HG02884 (cell line): Measurements from ENCODE around the gene SLC66A2.

Experiments used
- ATAC-seq: cut with Tn5 transposase; IDR thresholded peaks from one replicate; pipeline ENCODE4 v1.9.1; 2021; ENCODE audit warnings: mild to moderate bottlenecking, moderate library complexity; ENCODE audit not compliant: unreplicated experiment

Gene SLC66A2

DNA sequence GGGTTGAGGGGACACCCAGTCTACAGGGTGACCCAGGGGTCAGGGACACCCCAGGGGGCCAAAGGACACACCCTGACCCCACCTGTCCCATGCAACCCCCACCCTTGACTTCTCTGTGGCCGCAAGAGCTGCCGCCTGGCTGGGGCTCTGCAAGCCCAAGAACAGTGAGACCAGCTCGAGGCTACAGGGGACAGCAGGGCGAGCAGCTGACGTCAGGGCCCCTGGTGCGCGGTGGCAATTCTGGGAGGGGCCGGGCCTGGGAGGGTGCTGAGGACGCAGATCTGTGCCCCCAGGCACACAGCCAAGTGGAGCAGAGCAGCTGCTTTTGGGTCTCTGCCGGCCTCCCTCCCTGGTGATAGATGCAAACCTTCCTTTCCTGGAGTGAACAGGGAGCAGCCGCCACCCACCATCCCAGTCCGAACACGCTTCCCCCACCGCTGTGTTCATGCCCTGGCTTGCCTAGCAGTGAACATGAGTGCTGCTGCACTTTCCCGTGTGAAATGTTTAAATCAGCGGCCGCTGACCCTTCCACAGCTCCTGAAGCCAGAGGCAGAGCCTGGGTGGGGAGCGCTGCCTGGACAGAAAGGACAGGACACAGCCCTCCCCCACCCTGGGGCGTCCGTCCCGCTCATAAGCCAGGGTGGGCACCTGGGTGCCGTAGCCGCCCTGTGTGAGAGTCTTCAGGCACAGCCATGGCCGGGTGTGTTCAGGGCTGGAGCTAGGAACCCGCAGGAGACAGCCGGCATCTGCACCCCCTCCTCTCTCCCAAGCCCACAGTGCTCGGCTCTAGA is 46.9 kb downstream of the SLC66A2 start:
- no peak for ATAC-seq

DNA sequence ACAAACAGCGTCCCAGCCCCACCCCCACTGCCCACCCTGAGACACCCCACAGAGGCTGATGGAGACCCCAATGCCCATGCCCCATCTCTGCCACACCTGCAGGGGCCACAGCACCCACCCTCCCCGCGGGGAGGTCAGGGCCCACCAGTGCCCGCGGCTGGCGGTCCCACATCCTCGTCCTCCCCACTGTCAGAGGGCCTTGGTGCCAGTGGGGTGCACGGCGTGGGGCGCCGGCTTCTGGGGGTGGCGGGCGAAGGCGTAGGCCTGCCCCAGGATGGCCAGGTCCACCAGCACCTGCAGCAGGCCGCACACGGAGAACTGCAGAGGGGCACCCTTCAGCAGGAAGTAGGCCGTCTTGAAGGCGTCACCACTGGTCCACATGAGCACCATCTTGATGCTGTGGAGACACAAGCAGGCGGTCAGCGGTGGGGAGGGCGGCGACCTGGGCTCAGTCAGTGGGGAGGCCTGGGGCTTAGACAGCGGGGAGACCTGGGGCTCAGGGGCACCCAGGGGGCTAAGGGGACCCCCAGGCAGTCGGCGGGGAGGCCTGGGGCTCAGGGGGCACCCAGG is 47.6 kb downstream of the SLC66A2 start:
- no peak for ATAC-seq

DNA sequence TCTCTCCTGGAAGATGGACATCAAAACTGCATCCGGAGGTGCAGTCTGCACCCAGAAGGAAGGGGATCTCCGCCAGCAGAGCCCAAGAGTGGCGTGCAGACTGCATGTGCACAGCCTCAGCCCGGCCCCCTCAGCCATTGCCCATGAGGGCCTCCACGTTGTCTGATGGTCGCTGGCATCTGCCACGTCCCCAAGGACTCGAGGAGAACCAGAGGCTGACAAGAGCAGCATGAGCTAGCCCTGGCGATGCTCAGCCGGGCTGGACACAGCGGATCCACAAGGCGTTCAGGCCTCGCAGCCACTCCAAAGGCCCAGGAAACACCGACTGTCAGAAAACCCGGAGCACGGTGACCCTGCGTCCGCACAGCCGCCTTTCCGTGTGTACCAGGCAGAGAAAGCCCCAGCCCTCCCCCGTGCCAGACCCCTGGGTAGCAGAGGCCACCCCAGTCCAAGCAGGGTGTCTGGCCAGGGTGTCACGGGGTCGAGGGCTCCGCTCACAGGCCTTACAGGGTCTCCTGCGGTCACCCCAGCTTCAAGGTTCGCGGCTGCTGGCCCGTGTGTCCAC is 48.3 kb downstream of the SLC66A2 start:
- no peak for ATAC-seq

DNA sequence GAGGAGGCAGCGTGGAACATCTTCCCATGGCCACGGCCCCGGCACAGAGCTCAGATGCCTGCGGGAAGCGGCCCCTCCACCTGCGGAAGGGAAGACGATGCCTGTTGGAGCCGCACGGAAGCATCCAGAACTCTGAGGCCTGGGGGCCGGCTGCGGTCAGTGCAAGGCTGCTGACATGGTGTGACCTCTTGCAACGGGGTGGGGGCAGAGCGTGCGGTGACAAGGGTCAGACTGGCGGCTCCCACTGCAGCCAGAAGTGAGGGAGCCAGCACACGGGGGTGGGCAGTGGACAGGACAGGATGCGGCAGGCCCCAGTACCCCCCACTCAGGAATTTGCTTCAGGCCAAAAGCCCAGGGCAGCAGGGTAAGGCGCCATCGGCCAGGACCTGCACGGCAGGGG is 48.8 kb downstream of the SLC66A2 start:
- no peak for ATAC-seq

DNA sequence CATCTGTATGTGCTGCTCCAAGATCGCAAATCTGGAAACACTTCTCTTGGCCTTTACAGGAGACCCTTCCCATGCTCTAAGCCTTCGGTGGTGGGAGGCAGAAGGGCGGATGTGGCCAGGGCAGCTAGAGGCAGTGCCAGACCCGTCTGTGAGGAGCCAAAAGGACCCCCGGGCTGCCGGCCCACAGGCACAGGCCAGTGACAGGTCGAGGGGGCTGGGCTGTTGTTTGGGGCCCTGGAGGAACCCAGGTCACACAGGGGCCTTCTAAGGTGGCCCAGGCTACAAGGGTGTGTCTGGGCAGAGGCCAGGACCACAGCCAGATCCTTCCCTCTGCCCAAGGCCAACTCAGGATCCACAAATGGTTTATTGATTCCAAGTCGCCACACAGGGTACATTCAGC is 49.4 kb downstream of the SLC66A2 start:
- ATAC-seq: no peak

DNA sequence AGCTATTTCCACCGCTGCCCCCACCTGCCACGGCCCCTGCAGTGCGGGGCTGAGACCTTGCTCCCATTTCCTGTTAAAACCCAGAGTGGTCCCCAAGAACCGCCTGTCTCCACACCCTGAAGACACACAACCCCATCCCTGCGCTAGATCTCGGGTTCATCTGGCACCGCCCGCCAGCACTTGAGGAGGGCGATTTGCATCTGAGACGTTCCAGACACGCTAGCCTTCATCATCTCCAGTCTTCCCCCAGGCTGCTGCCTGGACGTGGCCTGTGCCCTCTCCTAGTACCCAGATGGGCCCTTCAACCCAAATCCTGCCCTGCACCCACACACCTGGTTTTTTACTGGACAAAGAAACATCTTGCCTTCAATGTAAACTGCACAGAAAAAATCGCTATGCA is 49.8 kb downstream of the SLC66A2 start:
- no peak for ATAC-seq

DNA sequence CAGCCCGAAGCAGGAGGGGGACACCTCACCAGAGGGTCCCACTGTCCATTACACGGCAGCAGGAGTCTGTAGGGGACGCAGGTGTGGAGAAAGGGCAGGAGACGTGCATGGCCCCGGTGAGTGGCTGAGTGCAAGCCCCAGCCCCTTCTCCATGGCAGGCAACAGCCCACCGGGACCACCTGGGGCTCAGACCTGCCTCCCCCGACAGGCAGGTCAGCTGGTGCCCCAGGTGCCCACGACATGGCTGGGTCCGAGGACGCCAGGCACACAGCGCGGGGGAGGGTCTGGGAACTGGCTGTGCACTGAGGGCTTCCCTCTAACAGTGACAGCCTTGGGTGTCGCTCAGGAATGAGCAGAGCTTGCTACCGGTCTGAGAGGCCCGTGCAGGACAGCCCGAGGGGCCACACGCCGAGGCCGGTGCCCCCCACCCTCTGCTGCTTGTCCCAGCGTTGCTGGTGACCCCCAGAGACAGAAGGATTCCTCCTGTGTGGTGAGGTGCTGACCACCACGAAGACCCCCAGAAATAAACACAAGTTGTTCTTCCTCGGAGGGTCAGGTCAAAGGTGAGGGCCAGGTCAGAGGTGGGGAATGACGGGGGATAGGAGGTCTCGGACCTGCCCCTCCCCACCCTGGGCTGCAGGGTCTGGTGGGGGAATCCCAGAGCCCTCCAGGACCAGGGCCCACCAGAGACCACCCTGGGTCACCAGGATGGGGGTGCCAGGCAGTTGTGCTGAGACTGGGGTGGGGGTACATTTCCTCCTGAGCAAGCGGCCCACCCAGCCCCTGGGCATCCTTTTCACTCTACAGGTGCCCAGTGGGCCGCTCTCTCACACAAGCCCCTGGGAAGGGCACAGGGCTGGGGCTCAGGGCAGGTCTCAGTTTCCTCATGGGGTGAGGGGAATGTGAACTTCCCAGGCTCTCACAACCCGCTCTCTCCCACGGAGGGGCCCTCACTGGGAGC is 50.6 kb downstream of the SLC66A2 start:
- ATAC-seq: no peak

DNA sequence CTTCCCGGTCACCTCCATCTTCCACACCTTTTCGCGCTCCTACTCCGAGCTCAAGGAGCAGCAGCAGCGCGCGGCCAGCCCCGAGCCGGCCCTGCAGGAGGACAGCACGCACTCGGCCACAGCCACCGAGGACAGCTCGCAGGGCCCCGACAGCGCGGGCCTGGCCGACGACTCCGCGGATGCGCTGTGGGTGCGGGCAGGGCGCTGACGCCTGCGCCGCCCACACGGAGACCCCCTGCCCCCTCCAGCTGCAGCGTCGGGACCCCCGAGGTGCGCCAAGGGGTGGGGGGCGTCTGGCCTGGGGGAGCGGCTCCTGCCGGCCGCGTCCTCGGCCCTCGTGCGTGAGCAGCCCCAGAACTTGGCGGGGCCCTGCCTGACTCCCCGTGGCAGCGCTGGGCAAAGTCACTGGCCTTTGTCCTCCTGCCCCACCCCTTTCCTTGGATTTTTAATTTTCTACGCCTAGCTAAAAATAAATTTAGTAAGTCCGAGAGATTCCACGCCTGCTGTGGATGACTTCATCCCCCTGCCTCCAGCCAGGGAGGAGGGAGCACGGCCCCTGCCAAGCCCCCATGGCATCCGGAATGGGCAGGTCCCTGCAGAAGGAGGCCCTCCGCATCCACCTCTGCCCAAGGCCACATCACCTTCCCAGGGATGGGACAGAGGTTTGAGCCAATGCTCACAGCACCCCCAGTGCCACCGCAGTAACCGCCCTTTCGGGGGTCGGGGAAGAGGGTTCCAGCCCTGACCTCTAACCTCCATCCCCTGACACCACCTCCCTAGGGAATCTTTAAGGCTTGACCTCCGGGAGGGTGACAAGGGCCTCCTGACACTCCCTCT is 51.6 kb downstream of the SLC66A2 start:
- no peak for ATAC-seq

DNA sequence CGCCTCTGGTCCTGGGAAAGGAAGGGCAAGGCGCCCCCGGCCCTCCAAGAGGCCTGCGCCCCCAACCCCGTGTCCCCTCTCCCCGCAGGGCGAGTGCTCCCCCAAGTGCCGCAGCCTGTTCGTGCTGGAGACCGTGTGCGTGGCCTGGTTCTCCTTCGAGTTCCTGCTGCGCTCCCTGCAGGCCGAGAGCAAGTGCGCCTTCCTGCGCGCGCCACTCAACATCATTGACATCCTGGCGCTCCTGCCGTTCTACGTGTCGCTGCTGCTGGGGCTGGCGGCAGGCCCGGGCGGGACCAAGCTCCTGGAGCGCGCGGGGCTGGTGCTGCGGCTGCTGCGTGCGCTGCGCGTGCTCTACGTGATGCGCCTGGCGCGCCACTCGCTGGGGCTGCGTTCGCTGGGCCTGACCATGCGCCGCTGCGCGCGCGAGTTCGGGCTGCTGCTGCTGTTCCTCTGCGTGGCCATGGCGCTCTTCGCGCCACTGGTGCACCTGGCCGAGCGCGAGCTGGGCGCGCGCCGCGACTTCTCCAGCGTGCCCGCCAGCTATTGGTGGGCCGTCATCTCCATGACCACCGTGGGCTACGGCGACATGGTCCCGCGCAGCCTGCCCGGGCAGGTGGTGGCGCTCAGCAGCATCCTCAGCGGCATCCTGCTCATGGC is 52.4 kb downstream of the SLC66A2 start:
- ATAC-seq: no peak

DNA sequence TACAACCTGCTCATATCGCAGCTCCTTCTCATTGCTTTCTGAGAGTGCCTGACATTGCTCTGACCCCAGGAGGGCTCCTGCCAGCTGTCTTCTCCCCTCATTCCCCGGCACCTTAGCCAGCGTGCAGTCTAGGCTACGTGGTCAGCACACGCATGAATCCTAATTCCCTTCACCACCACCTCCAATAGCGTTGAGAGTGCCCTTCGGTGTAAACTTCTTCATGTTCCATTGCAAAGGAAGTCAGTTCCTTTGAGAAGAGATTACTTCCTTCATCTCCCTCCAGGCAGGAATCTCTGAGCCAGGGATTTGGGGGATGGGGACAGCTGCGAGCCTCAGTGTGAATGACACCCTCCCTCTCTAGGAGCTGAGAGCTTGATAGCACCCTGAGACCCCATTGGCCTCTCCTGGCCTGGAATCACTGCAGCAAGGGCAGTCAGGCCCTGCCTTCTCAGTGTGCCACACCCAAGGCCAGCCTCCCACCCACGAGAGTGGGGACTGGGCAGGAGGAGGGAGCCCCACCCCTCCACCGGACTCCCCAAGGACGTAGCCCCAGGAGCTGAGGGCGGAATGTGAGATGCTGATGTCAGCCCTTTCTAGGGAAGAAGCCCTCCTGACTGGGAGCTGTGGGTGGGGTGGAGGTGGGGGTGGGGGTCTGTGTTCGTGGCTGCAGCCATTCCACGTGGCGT is 53.4 kb downstream of the SLC66A2 start:
- ATAC-seq: no peak

DNA sequence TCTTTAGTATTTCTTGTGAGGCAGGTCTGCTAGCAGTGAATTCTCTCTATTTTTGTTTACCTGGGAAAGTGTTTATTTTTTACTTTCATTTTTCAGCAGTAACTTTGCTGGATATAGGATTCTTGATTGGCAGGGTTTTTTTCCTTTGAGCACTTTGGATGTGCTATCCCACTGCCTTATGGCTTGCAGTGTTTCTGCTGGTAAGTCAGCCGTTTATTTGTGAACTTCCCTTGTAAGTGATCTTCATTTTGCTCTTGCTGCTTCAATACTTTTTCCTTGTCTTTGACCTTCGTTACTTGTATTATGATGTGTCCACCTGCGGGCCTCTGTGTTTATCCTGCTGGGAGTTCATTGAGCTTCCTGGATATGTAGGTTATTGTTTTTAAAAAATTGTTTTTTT is 54.7 kb downstream of the SLC66A2 start:
- ATAC-seq: no peak

DNA sequence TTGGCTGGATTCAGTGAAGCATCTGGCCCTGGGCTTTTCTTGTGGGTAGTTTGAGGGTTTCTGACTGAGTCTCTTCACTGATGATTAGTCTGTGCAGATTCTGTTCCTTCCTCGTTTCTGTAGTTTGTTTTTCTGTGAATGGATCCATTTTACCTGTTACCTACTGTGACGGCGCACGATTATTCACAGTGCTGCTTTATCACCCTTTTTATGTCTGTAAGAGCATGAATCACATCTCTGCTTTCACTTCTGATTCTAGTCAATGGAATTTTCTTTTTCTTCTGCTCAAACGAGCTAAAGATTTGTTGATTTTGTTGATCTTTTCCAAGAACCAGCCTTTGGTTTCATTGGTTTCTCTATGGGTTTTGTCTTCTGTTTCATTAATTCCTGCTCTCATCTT is 60.8 kb downstream of the SLC66A2 start:
- ATAC-seq: no peak

DNA sequence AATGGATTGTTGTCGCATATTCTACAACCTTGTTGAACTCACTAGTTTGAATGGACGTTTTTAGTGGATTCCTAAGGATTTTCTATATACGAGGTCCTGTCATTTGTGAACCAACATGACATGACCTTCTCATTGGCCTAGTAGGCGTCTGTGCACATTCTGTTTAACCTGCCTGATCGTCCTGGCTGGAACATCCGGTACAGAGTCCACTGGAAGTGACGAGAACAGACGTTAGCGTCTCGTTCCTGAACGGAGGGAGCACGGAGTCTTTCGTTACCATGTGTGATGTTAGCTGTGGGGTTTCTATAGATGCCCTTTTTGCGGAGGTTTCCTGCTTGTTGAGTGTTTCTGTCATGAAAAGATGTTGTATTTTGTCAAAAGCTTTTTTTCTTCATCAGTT is 61.9 kb downstream of the SLC66A2 start:
- ATAC-seq: no peak

DNA sequence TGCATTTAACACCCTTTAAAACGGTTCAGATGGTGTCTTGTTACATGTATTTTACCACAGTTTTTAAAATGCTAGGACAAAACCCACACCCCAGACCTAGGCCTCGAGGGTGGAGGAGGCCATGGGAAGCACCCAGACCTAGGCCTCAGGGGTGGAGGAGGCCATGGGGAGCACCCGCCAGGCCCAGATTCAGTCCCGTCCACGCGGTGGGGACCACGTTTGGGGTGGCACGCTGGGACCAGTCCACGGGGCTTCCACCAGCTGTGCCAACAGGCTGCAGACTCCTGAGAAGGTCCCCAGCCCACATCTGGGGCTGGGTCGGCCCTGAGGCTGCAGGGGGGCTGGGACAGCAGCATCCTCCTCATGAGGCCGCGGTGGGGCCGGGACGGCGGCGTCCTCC is 63.4 kb downstream of the SLC66A2 start:
- ATAC-seq: no peak

DNA sequence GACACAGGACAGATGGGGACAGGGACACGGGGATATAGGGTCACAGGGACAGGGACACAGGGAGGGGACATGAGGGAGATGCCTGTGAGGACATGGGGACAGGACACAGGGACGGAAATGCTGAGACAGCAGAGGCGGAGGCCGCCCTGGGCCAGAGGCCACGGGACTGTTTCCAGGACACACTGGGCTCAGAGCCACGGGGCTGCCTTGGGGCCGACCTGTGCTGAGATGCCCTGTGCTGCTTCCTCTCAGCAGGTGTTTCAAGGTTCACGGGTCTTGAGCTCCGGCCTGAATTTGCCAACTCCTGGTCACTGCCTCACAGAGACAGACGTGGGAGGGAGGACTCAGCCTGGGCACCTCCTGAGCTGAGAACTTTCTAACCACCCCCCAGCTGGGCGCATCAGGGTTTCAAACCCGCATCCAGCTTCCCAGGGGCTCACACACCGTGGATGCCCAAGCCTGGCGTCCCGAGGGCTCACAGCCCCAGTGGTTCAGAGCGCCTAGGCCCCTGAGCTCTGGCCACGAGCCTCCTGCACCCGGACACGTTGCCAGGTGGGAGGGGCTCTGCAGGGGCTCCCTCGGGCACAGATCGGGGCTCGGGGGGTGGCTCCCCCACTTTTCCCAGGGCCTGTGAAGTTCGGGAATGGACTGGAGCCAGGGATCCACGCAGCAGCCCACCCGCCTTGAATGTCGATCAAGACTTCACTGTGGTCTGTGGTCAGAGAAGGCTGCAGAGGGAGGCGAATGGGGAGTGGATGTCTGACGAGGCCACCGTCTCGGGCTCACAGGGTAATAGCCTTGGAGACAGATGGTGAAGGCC is 64.1 kb downstream of the SLC66A2 start:
- ATAC-seq: no peak

DNA sequence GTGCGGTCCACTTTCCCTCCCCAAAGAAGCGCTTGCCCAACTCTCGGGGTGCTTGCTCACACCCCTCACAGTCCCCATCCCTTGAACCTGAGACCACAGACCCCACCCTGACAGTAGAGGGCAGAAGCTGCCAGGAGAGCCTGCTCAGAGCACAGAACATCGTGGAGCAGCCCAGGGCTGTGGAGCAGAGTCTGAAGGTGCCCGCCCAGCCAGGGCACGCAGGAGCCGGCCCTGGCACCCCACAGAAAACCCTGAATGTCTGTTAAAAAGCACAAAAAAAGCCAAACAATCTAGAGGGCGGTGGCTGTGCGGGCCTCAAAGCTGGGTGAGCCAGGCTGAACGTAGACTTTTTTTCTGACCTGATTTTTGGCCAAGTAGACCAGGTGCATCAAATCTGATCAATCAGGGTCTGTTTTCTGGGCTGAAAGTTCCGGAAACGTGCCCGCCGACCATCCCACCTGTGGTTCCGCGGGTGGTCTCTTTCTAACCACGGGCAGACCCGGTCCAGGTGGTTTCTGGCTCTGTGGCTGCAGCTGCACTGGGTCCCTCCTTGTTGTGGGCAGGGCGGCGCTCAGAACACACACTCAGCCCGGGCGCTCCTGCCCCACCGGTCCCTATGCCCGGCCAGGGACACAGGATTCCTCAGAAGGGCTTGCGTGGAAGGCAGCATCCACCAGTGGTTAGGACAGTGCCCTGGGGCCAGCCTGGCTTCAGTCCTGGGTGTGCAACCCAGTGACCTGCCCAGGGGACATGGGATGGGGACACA is 66.3 kb downstream of the SLC66A2 start:
- ATAC-seq: no peak

DNA sequence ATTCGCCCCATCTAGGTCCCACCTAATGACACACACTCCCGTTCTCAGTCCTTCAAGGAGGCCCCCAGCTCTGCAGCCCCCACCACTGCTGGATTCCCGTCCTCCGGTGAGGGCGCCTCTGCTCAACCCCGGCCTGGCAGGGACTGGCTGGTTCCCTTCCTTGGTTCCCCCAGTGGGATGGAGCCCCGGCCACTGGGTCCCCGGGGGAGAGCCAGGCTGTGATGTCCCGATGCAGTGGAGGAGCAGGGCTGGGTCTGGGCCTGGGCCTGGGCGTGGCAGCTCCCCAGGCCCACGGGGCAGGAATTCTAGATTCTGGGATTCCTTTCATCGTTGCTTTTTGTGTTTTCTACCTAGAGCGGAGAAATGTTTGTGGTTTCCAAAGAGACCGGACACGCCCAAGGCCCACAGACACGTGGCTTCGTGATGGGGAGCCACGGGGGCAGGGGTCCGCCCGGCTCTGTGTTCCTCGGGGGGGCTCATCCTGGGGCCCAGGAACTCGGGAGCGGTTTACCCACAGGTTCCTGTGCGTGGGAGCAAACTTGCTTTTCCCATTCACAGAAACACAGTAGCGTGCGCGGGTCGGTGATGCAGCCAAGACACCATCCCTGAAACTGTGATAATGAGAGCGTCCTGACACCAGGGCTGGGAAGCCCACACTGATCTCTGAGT is 67.0 kb downstream of the SLC66A2 start:
- no peak for ATAC-seq
